NCI-H1092 (cell line): ENCODE measurements around the gene ZNF616.
"Not testable (repeated sequence)": the region's sequence is repeated elsewhere in the genome, so short reads cannot be mapped to it uniquely, and the experiment has no call there.

Experiments used
- DNase-seq: peaks from one replicate; lab custom pipeline; 2025; lab: John Stamatoyannopoulos, UW

The ZNF616 gene

GRCh38 chr19:52110780-52111179 lies 29.0 kb downstream of the ZNF616 start:
- no peak for DNase-seq

GRCh38 chr19:52102782-52103181 lies 37.0 kb downstream of the ZNF616 start:
- DNase-seq = no peak

- no peak for DNase-seq
Observed at GRCh38 chr19:52101866-52102562, 37.7 kb downstream of the ZNF616 start.

GRCh38 chr19:52099497-52100138 lies 40.1 kb downstream of the ZNF616 start:
- no peak for DNase-seq

GRCh38 chr19:52096416-52096815 lies 43.3 kb downstream of the ZNF616 start:
- not testable (repeated sequence) for DNase-seq

- peak; percentile 79 for DNase-seq
Observed at GRCh38 chr19:52095172-52096014, 44.3 kb downstream of the ZNF616 start, which contains the start of gene ZNF841. ZNF841 (minus strand) TSS chr19:52095765; CDS start chr19:52084801, 10,964 bp downstream.

DNA sequence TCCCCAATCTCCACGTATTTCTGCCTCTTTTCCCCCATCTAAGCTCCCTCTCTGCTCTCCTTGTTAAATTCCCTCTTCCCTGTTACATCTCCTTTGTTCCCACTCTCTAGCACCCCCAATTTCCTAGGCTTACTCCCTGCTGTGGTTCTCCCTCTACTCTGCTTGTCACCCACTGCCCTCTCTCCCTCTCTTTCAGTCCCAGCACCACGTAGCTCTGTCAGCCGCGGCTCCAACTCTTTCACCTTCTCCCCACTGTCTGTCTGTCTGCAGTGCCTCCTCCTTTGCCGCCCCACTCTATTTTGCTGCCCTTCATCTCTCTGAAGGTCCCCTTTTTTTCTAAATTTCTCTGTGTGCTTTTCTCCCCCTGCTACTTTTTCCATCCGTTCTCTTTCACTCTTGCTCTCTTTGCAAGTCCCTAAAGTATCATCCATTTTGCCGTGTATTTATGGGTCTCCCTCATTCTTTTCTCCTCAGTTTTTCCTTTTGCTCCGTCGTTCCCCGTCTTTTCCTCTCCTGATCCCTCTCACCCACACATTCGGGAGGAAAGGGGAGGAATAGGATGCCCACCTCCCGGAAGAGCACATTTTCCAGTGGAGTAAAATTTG lies 45.1 kb downstream of the ZNF616 start:
- DNase-seq = no peak

GRCh38 chr19:52086481-52086880 lies 53.3 kb downstream of the ZNF616 start:
- DNase-seq = no peak

GRCh38 chr19:52070496-52070895 lies 69.2 kb downstream of the ZNF616 start:
- no peak for DNase-seq

DNA sequence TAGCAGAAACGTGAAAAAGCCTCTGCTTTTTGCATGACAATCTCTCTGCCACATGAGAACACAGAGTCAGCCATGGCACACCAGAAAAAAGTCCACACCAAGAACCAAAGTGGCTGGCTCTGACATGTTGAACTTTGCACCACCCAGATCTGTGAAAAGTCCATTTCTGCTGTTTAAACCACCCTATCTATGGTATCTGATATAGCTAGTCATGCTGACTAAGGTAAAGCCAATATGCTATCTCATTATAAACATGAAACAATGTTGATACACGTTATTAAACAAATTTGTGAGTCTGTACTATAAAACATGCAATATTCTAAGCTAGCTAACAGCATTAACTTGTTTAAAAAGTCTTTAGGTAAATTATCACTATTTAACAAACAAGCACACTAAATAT lies 70.1 kb downstream of the ZNF616 start:
- no peak for DNase-seq

- DNase-seq = no peak
Observed at GRCh38 chr19:52066258-52066863, 73.4 kb downstream of the ZNF616 start.

DNA sequence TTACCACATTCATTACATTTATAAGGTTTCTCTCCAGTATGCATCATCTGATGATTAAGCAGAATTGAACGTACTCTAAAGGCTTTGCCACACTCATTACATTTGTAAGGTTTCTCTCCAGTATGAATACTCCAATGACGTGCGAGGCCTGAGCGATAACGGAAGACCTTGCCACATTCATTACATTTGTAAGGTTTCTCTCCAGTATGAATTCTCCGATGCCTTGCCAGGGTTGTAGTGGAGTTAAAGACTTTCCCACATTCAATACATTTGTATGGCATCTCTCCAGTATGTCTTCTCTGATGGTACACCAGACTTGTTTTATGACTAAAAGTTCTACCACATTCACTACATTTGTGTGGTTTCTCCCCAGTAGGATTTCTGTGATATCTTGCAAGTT lies 74.3 kb downstream of the ZNF616 start:
- no peak for DNase-seq
